Stomach (tissue), 4 donors: ENCODE data around the gene HSD11B1.

Experiments
- CTCF ChIP-seq, 7 experiments: fragments of 450-650 bp in 4 of 7; fragments of 200-600 bp in 3 of 7; sonication (generic) in 3 of 7; IDR thresholded peaks; one replicate each; pipeline ENCODE4 v1.5.1; 2016 to 2019; ENCODE audit warnings: antibody characterized with exemption in 7 of 7, control low read depth in 2 of 7, mild to moderate bottlenecking in 1 of 7
- EP300 ChIP-seq: sonication (generic); formaldehyde crosslinking; IDR thresholded peaks from one replicate; pipeline ENCODE4 v1.6.1; 2017; ENCODE audit warnings: antibody characterized with exemption
- POLR2A ChIP-seq, 4 donors: fragments of 450-650 bp; IDR thresholded peaks; one replicate each; pipeline ENCODE4 v1.6.1; 2016; ENCODE audit warnings: antibody characterized with exemption in 4 of 4, control low read depth in 2 of 4, mild to moderate bottlenecking in 1 of 4, moderate library complexity in 1 of 4
- POLR2AphosphoS5 ChIP-seq, 3 donors: sonication (generic); formaldehyde crosslinking; IDR thresholded peaks; one replicate each; pipeline ENCODE4 v1.6.1; 2016; ENCODE audit warnings: antibody characterized with exemption in 3 of 3

GRCh38 chr1:209774592-209774991 lies 69.9 kb downstream of the HSD11B1 start:
- TF ChIP-seq POLR2A (IDR thresholded peaks at IDR 0.05) (no peak), EP300 (no peak), CTCF (IDR thresholded peaks at IDR 0.05) (no peak), POLR2AphosphoS5 (IDR thresholded peaks at IDR 0.05) (no peak)
